Bronchial epithelial cell (primary cell): Measurements from ENCODE around the gene IRF2. TPM values are rescaled to one million over a fixed set of nuclear protein-coding genes. Genes with fewer than 3 reads are reported as not detected.
"Not testable (repeated sequence)": the region's sequence is repeated elsewhere in the genome, so short reads cannot be mapped to it uniquely, and the experiment has no call there.

Source experiments
- DNase-seq: peaks from one replicate; pipeline ENCODE4 v3.0.0-alpha.2; 2010; ENCODE audit warnings: low read depth
- FAIRE-seq: peaks from 2 replicates; lab custom pipeline; 2011; peaks lifted over from hg19 to GRCh38; lab: Jason Lieb, UNC
- H3K27me3 ChIP-seq: 2 replicates; pipeline ENCODE4 v1.5.1; 2011; ENCODE audit warnings: low read length; ENCODE audit not compliant: control insufficient read depth, insufficient read depth
- H3K36me3 ChIP-seq: 2 replicates; pipeline ENCODE4 v1.5.1; 2011; ENCODE audit warnings: low read length; ENCODE audit not compliant: control insufficient read depth, insufficient read depth
- H3K4me3 ChIP-seq: 2 replicates; pipeline ENCODE4 v1.5.1; 2011; ENCODE audit warnings: mild to moderate bottlenecking, low read depth, low read length, control low read depth
- CTCF ChIP-seq: IDR thresholded peaks from 2 replicates; pipeline ENCODE4 v1.5.1; 2011; ENCODE audit warnings: mild to moderate bottlenecking, moderate library complexity, low read length, control low read depth, inconsistent platforms; ENCODE audit not compliant: insufficient read depth, severe bottlenecking
- total RNA-seq: library from RNA; depleted of rRNA; stranded (reverse); fragments of >200 nt; gene quantifications from 2 replicates; pipeline ENCODE4 v1.2.1, GENCODE V29; 2014

Gene IRF2
- total RNA-seq, 1 donor from 2014 or later: 16.1 TPM

- FAIRE-seq (no peak), DNase-seq (peak; percentile 96)
- Histone ChIP-seq H3K36me3 (no peaks in the 10 kb centered on the region), H3K27me3 (no peaks in the 10 kb centered on the region), H3K4me3 (no peak overlapping the region)
- no peak for TF ChIP-seq CTCF
Observed at GRCh38 chr4:184347251-184348239, 126.8 kb downstream of the IRF2 start.

GRCh38 chr4:184346682-184347081 lies 127.7 kb downstream of the IRF2 start:
- Histone ChIP-seq H3K4me3 (no peak overlapping the region), H3K36me3 (no peaks in the 10 kb centered on the region), H3K27me3 (no peaks in the 10 kb centered on the region)
- FAIRE-seq: no peak
- no peak for DNase-seq
- no peak for TF ChIP-seq CTCF

GRCh38 chr4:184346273-184346672 lies 128.1 kb downstream of the IRF2 start:
- not testable (repeated sequence) for H3K36me3 ChIP-seq, FAIRE-seq

GRCh38 chr4:184345573-184345922 lies 128.8 kb downstream of the IRF2 start:
- no peaks in the 10 kb centered on the region for H3K36me3 ChIP-seq
- no peaks in the 10 kb centered on the region for H3K27me3 ChIP-seq
- no peak for DNase-seq
- no peak for FAIRE-seq
- no peak overlapping the region for H3K4me3 ChIP-seq
- TF ChIP-seq CTCF: no peak

More at GRCh38 chr4:184346273-184346672, 128.1 kb downstream of the IRF2 start:
- not testable (repeated sequence) for H3K4me3 ChIP-seq, DNase-seq, H3K27me3 ChIP-seq

GRCh38 chr4:184344899-184345572 lies 129.3 kb downstream of the IRF2 start:
- FAIRE-seq: no peak

More at GRCh38 chr4:184344899-184345572, 129.3 kb downstream of the IRF2 start:
- no peaks in the 10 kb centered on the region for H3K36me3 ChIP-seq
- DNase-seq: no peak
- no peak overlapping the region for H3K4me3 ChIP-seq
- no peak for TF ChIP-seq CTCF
- H3K27me3 ChIP-seq: no peaks in the 10 kb centered on the region
